GM15510 (cell line): Measurements from ENCODE around the gene LRBA.

Experiments
- POLR2A ChIP-seq: IDR thresholded peaks from 3 replicates; pipeline ENCODE4 v1.6.1; 2011; ENCODE audit warnings: borderline replicate concordance; ENCODE audit not compliant: insufficient read length; ENCODE audit errors: extremely low read depth

Gene LRBA

GRCh38 chr4:150598909-150599308, 416.2 kb downstream of the LRBA start:
- no peak for TF ChIP-seq POLR2A

- TF ChIP-seq POLR2A, result no peak
These were observed 421.1 kb downstream of the LRBA start for GRCh38 chr4:150593996-150594395.

- no peak for TF ChIP-seq POLR2A
These were observed 423.2 kb downstream of the LRBA start for GRCh38 chr4:150591904-150592303.

GRCh38 chr4:150591406-150591805, 423.7 kb downstream of the LRBA start:
- TF ChIP-seq POLR2A, result no peak

GRCh38 chr4:150590631-150591030, 424.5 kb downstream of the LRBA start:
- no peak for TF ChIP-seq POLR2A

- no peak for TF ChIP-seq POLR2A
These were observed 425.9 kb downstream of the LRBA start for GRCh38 chr4:150589157-150589556.

- no peak for TF ChIP-seq POLR2A
These were observed 426.8 kb downstream of the LRBA start for GRCh38 chr4:150588316-150588715.

GRCh38 chr4:150586162-150586810, 428.8 kb downstream of the LRBA start:
- TF ChIP-seq POLR2A, result no peak

GRCh38 chr4:150585611-150586010, 429.5 kb downstream of the LRBA start:
- no peak for TF ChIP-seq POLR2A

GRCh38 chr4:150584111-150584915, 430.8 kb downstream of the LRBA start:
- TF ChIP-seq POLR2A, result no peak

- TF ChIP-seq POLR2A, result no peak
These were observed 431.6 kb downstream of the LRBA start for GRCh38 chr4:150583287-150584110.

- TF ChIP-seq POLR2A, result no peak
These were observed 432.2 kb downstream of the LRBA start for GRCh38 chr4:150582873-150583286.

- TF ChIP-seq POLR2A, result no peak
These were observed 432.8 kb downstream of the LRBA start, which contains the start of gene MAB21L2 for GRCh38 chr4:150582146-150582872. Gene MAB21L2, plus strand, starts transcription at chr4:150582151. Its CDS starts 879 bp downstream, at chr4:150583030.

- TF ChIP-seq POLR2A, result no peak
These were observed 433.4 kb downstream of the LRBA start for GRCh38 chr4:150581641-150582051.
